ENCODE measurements around the gene ANTXRL.
"Not testable (repeated sequence)": the region's sequence is repeated elsewhere in the genome, so short reads cannot be mapped to it uniquely, and the experiment has no call there.

Gene ANTXRL

DNA sequence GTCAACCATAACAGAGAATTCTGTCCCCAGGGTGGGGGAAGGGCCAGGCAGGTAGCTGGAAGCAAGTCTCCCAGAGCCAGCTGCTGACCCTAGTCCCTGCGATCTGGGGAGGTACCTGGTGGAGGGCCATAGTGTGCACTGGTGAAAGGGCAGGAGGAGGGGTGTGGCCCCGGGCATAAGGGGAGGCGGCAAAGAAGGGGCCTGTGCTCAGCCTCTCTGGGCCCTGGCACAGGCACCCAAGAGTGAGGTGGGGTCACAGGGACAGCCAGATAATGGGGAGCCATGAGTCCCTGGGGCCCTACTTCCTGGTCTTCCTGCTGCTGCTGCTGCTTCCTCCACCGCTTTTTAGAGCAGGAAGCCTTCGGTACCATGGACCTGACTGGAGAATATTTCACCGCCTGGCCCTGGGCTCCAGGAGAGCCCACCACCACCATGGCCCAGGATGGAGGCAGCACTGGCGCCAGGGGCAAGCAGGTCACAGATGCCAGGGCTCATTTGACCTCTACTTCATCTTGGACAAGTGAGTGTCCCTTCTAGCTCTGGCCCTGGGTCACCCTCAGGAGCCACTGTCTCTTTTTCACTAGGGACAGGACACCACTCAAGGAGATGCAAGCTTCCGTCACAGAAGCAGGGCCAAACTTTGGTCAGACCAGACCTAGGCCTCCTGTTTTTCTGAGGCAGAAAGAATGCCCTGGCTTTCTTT lies at the start of gene ANTXRL:
TSS of gene ANTXRL (plus strand) at position 7 of the 703 bp plus-strand sequence. CDS start at position 273, 266 bp downstream.
- no peak for DNase-seq (ENCODE audit: low read depth in 2 of 2)

DNA sequence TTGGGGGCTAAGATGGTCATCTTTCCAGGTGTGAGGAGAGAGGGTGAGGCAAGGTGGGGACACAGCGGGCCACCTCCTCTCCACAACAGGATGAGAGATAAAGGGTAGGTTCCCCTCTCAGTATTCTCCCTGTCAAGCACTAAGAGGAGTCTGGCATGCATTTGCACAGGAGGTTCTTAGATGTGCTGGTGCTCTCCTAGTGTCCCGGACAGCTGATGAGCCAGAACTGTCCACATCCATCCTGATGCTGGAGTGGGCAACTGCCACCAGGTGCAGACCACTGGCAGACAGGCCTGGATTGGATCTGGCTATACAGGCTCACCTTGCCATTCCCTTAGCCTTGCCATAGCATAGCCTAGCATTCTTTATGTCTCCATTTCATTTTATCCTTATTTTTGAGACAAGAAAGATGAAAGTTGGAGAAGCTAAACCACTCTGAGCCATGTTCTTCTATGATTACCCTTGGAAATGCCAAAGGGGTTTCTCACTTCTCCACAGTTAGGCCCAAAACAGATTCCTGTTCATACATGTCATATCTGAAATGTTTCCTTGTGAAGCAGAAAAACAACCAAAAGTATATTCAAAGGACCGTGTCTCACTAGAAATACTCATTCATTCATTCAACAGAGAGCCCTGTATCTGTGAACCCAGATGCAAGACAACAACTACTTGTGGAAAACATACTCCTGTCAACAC lies 48.8 kb upstream of the ANTXRL start:
- no peak for DNase-seq (ENCODE audit: low read depth in 2 of 2)

GRCh38 chr10:46239247-46239646 lies 47.5 kb upstream of the ANTXRL start:
- no peak for DNase-seq (ENCODE audit: low read depth in 2 of 2)

- DNase-seq (ENCODE audit: low read depth in 2 of 2), result no peak
These were observed 46.7 kb upstream of the ANTXRL start for GRCh38 chr10:46239993-46240683.

DNA sequence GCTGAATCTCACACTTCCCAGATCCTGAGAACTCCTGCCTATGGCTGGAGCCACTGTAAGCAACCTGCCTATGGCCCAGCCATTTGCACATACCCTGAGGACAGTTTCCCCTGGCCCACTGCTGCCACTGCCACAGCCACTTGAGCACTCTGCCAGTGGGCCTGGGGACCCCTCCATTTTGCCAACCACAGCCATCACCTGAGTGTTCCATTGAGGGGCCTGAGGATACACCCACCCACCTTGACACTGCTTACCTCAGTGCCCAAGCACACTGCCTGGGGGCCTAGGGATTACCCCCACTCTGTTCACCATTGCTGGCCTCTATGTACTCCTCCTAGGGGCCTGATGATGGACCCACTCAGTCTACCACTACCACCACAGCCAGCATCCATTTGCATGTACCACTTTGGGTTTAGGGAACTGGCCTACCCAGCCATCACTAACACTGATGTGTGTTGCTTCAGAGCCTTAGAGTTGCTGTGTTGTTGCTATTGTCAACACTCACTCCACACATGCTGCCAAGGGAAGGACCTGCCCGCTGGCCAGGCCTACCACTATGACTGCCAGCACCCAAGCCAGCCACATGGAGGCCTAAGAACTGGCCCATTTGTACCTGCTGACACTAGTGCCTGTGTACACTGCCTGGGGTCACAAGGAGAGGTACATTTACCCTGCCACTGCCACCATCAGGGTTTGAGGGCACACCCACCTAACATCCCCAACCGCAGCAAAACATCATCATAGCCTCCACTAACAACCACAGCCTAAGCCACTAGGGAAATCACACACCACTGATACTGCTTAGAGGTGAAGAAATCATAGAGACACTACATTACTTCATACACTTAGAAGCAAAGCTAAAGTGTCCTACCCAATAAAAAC lies 45.9 kb upstream of the ANTXRL start:
- DNase-seq (ENCODE audit: low read depth in 2 of 2), result no peak

DNA sequence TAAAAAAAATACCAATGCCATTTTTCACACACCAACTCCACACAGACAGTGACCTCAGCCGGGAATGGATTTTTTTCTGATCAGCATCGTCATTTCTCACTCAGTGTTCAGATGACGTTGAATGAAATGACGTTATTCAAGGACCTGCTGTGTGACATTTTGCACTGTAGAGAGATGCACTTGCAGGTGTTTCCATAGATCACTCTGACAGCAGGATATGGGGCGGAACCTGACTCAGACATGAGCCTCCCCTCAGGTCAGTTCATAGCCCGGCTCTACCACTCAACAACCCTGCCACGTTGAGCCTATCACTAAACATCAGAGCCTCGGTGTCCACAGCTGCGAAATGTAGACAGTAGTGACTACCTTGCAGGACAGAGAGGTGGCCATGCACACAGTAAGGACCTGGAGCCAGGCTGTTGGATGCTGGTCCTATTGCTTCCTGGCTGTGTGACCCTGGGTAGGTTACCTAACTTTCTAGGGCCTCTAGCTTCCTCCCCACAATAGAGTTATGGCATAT lies 41.4 kb upstream of the ANTXRL start:
- DNase-seq (ENCODE audit: low read depth in 2 of 2), result no peak

- not testable (repeated sequence) for DNase-seq (ENCODE audit: low read depth in 2 of 2)
These were observed 40.2 kb upstream of the ANTXRL start for GRCh38 chr10:46246400-46247180.

DNA sequence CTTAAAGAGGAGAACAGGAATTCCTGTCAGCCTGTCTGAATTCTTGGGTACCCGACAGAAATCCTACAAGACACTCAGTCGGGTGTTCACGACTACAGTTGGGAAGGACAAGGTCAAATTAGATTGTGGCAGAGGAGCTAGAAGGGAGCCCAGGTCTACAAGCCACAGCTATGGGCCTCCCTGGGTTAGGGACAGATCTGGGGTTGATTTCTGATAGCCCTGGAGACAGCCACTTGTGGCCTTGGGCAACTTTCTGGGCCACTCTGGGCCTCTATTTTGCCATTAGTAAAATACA lies 39.7 kb upstream of the ANTXRL start:
- DNase-seq (ENCODE audit: low read depth in 2 of 2), result no peak

DNA sequence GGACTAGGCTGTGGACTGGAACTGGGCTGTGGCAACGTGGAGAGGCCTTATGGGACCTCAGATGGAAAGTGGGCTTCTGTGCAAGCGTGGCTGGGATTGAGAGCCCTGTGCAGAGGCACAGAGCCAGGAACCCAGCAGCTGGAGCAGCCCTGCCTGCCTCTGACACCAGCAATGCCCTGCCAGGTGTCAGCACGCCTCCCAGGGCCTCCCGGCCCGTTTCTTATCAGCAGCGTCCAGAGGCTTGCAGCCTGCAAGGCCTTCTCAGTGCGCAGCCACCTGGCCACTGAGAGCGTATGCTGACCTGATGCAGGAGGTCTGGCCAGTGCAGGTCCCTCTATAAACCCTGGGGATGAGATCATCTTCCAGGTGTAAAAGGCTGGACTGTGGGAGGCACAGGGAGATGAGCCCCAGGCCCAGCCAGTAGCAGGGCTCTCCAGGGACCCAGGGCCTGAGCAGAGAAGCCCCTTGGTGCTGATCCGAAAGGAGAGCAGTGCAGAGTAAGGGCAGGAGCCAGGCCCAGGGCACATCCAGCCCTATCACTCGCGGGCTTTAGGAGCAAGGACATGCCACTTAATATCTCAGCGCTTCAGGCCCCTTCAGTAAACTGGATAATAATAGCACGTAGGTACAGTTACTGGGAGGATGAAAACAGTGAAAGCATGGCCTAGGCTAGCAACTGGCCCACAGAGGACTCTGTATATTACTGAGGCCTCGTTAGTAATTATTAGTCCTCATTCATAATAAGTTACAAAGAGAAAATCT lies 38.8 kb upstream of the ANTXRL start:
- no peak for DNase-seq (ENCODE audit: low read depth in 2 of 2)

DNA sequence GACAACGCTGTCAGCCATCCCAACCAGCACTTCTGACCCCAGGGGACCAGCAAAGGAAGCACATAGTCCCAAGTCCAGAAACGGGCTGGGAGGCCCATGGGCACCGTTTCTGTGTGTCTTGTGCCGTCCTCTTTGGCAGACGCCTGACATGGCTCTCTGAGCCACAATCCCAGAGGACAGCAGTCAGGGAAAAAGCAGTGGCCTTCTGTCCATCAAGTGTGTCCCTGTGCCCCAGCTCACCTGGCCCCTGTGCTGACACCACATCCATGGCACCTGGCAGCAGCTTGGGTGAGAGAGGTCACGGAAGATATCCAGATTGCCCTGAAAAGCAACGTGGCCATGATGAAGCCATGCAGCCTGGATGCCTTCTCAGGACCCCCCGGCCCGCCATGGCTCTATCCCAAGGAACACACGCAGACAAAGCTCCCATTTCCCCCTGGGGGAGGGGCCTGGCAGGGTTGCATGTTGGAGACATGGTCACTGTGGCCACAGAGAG lies 38.1 kb upstream of the ANTXRL start:
- no peak for DNase-seq (ENCODE audit: low read depth in 2 of 2)

DNA sequence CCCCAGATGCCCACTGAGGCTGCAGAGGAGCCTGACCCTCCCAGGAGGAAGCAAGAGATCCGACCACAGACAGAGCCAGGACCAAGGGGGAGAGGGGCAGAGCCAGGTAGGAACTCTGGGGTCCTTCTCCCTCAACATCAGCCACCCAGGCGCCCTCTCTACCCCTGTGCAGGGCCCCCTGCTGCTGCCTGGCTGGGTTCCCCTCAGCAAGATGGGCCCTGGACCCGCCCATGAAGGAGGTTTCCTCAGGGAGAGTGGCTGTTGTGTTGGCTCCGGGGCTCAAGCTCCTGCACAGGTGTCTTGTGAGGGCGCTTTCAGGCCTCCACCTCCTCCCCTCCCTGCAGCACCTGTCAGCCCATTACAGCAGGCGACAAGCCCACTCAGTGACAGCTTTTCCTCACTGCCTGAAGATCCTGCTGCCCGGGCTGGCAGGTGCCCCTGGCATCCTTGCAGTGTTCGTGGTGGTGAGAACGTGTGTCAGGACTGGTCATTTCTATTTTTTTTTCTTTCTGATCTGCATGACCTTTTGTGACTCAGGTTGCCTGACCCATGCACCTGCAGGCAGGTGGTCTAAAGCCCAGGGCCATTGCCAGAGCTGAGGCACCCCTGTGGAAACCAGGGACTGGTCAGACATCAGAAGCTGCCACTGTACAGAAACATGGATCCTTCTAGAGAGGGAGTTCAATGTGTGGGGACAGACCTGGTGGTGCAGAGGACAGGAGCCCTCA lies 37.0 kb upstream of the ANTXRL start:
- DNase-seq (ENCODE audit: low read depth in 2 of 2), result not testable (repeated sequence)

- no peak for DNase-seq (ENCODE audit: low read depth in 2 of 2)
These were observed 36.3 kb upstream of the ANTXRL start for GRCh38 chr10:46250481-46250880.

DNA sequence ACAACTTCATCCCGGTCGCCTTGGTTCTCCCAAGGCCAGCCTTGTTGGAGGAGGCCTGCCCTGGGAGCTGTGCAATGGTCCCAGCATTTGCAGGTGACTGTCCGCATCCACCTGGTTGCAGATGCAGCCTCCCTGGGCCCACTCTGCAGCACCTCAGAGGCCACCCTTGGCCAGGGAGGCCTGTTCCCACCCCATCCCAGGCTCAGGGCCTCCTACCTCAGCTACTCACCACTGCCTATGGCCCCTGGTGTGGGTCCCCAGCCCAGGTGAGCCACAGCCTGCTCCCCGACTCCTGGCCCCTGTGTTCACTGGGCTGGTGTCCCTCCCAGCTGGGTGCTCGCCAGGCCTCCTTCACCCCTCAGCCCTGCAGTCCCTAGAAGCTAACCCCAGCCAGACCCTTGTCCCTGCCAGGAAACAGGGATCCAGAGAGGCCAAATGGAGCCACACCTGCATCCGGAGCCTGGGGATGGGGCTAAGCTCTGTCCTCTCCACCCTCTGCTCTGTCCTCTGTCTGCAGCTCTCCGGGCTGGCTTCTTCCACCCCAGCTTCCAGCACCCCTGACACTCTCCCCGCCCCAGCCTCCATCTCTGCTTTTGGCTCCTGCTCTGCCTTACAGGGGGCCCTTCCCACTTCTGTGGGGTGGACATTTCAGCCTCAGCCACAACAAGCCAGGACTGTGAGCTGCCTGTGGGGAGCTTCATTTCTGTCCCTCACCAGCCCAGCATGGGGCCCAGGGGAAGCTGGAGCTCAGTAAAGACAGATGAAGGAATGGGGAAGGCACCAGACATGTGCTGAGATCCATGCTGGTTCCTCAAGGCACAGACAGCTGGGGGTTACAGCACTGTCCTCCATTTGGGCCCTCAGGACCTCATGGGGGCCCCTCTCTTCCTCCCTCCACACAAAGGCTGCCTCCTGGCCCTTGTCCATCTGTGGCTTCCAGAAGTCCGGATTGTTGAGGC lies 35.6 kb upstream of the ANTXRL start:
- no peak for DNase-seq (ENCODE audit: low read depth in 2 of 2)

- DNase-seq (ENCODE audit: low read depth in 2 of 2), result no peak
These were observed 34.6 kb upstream of the ANTXRL start for GRCh38 chr10:46251857-46252847.

DNA sequence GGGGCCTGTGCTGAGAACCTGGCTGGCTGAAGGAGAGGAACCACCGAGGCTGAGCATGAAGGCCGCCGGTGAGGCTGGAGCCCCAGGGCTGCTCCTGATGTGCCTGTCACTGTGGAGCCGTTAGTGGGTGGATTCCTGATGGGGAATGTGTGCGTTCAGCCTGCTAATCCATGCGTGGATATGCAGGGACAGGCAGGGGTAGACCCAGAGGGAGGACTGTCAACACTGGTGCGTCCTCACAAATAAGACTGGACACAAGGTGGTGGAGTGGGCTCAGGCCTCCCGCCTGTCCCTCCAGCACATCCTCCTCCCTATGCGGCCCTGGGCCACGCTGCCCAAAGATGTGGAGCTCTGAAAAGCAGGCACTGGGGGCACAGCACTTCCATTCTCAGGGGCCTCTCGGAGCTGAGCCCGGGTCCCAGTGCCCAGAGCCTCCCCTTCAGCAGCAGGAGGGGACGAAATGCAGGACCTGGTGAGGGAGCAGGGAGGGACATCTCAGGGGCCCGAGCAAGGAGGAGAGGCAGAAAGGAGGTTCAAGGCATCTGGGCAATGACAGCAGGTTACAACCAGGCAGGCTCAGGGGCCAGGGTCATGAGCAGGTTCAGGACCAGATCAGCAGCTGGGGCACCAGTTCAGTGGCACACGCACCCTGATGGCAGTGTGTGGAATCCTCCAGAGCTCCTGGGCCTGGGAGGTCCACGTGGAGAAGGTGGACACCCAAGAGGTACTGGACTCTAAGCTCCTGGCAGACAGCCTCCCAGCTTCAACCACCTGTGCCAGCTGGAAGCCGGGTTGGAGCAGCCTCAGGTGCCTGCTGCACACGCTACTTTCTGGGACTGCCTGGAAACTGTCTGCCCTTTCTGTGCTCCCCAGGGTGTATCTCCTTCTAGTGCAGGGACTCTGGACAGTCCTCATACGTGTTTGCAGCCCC lies 33.5 kb upstream of the ANTXRL start:
- DNase-seq (ENCODE audit: low read depth in 2 of 2), result no peak

DNA sequence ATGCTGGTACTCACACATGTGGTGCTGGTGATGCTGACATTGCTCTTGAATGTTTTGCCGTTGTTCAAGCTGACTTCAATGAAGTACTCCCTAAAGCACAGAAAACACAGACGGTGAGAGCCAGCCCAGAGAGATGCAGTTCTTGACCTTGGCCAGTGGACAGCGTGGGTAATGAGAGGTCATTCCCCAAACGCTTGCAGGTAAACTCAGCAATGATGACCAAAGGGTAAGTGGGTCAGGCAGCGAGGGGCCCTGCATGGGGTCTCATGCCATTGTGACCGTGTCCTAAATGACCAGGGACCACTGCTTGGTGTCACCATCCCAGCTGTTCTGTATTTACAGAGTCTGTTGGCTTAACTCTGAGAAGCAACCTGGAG lies 32.8 kb upstream of the ANTXRL start:
- DNase-seq (ENCODE audit: low read depth in 2 of 2), result no peak

Measured in stimulated activated CD4-positive, alpha-beta T cell treated with anti-CD3 and anti-CD28 coated beads, Interleukin-15, amount 100 ng/mL, for 48 hours (primary cell).